NK-92 treated with Interleukin-12 subunit alpha and Interleukin-12 subunit beta, amount 100 ng/mL, for 24 hours (cell line): ENCODE measurements around the gene ZNF512B.

Source experiments
- DNase-seq: peaks from one replicate; lab custom pipeline; 2025; lab: John Stamatoyannopoulos, UW

The ZNF512B gene

DNA sequence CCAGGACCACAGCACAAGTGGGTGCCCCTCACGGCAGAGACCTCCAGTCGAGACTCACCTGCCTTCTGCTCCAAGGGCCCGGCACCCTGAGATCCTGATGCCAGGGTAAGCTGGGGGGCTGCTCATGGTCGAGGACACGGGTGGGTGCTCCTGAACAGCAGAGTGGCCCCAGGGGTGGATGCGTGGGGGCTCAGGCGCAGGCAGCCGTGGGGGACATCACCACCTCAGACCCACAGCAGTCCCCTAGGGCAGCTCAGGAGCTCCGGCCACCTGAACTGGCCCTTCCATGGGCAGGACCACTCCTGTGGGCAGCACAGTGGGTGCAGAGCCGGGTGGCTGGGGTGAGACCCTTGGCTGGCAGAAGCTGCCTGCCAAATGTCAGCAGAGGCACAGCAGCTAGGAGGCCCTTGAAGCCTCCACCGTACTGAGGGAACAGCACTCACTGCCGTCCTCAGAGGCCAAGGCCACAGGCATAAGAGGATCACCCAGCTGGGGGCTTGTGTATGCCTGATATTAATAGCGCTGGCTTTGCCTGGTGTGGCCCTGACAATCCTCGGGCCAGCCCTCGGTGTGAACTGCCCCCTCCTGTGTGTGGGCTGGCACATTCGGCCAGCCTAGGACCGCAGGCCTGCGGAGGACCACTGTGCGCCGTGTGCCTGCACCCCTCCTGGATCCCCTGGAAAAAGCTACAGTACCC, 18.9 kb downstream of the ZNF512B start:
- no peak for DNase-seq

- no peak for DNase-seq
Measured at GRCh38 chr20:63947638-63948456, 21.9 kb downstream of the ZNF512B start.

DNA sequence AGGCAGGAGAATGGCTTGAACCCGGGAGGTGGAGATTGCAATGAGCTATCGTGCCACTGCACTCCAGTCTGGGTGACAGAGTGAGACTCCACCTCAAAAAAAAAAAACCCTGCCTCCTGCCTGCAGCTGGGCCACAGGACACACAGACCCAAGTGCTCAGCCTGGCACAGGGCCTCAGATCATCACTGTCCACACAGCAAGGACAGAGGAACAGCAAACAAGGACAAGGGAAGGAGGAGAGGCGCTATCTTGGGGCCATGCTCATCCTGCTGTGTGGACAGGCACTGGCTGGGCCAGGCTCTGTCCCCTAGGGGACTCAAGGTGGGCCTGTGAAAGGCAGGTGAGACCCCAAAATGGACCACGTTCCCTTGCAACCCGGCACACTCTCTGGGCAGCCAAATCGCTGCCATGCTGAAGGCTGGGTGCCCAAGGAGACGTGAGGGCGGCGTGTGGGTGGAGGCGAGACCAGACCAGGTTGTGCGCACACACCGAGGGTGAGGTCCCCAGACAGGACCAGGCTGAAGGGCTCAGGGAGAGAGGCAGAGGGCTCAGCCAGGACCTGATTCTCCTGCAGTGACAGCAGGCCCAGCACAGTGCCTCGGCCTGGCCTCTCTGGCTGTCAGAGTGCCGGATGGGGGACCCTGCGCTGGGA, 22.6 kb downstream of the ZNF512B start:
- DNase-seq = no peak

DNA sequence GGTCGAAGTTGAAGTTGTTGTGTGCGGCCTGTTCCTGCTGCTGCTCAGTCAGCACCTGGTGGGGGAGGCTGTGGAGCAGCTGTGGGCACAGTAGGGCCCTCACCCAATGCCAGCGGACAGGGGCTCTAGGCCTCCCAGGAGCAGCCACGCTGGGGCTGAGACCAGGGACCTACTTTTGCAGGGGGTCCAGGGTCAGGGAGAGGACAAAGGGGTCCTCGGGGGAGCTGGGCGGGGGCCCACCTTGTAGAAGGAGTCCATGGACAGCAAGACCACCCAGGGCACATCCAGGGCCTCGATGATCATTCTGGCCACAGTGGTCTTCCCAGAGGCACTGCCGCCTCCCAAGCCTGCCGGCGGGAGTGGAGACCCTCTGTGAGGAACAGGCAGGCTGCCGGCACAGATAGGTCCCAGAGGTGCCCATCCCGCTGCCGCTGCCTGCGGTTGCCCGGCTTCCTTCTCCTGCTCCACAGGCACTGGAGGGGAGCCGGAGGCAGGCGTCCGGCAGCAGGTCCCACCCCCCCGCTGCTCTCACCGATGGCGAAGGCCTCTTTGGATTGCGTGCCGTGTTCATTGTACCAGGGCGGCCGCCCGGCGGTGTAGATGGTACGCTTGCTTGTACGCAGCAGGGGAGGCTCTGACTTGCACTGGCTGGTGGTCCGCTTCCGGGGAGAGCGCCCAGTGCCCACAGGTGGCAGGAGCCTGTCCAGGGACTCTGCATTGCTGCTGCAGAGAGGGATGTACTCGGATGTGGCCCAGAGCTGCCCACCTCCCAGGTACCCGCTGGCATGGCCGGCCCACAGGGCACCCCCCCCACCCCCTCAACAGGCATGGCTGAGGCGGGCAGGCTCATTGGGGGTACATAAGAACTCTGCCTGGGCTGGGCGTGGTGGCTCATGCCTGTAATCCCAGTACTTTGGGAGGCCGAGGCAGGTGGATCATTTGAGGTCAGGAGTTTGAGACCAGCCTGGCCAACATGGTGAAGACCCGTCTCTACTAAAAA, 23.5 kb downstream of the ZNF512B start:
- no peak for DNase-seq

GRCh38 chr20:63945031-63945658, 24.6 kb downstream of the ZNF512B start:
- DNase-seq = no peak

GRCh38 chr20:63944078-63944941, 25.4 kb downstream of the ZNF512B start:
- no peak for DNase-seq

- no peak for DNase-seq
Measured at GRCh38 chr20:63943808-63944077, 26.0 kb downstream of the ZNF512B start.

GRCh38 chr20:63942969-63943807, 26.5 kb downstream of the ZNF512B start:
- DNase-seq = no peak

- DNase-seq = no peak
Measured at GRCh38 chr20:63942250-63942951, 27.3 kb downstream of the ZNF512B start.

DNA sequence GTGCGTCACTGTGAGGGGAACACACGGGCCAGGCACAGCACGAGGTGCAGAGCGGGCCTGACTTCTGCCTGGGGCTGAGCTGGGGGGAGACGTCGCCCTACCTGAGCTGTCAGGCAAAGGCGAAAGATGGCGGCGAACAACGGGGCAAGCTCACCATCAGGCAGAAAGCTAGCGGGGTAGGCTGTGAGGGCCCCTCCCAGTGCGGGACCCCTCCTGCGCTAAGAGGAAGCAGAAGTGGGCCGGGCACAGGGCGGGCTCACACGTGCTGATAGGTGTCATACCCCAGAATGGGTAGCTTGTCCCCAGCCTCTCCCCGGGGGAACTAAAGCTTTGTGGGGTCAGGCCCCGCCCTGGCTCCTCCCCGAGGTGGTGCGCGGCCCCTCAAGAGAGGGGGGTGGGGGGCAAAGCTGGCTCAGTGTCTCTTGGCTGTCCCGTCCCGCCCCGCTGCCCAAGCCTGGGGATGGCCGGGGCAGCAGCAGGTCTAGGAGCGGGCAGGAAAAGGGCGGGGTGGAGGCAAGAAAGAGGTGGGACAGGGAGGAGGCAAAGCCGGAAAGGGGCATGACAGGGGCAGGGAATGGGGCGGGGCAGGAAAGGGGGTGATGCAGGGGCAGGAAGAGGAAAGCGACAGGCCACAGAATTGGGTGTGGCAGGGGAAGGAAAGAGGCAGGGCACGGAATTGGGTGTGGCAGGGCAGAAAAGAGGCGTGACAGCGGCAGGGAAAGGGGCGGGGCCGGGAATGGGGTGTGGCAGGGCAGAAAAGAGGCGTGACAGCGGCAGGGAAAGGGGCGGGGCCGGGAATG, 28.2 kb downstream of the ZNF512B start:
- DNase-seq = no peak

DNA sequence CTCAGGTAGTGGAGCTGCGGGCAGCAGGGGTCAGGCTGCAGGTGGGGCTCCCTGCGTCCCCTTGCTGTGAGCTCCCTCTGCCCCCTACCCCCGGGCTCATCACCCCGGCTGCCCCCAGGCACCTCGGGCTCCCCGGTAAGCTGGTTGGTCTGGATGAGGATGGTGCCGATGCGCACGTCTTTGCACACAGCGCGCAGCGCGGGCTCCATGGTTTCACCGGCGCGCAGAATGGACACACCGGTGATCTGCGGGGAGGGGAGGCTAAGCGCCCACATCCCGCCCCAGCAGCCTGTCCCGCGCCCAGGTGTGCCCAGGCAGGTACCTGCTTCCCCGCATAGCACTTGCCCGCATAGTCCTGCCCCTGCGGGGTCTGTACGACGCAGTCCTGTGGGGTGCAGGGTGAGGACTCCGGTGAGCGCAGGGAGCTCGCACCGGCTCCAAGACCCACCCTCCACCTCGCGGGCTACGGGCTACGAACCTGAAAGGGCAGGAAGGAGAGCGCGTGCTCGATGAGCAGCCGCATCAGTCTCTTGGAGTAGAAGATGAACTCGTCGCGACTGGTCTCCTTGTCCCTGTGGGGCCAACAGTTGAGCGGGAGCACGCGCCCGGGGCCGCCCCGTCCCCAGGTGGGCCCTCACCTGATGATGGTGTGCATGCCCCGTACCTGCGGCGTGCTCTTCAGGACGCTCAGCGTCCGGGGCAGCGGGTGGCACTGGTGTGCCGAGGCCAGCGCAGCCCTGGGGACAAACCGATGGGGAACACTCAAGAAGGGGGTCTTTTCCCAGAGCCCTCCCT, 29.1 kb downstream of the ZNF512B start:
- no peak for DNase-seq

DNA sequence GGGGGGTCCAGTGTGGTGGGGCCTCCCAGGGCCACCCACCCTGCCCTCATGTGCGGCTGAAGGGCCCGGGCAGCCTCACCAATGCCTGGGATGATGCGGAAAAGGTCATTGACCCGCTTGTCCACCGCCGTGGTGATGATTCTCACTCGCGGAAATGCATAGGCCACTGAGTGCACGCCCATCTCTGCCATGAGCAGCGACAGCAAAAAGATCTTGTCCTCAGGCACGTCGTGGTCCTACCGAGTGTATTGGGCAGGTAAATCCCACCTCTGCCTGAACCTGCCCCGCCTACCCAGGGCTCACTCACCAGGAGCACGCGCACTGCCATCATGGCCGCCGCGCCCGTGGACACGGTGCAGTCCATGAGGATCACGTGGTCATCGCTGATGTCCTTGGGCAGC, 29.7 kb downstream of the ZNF512B start:
- no peak for DNase-seq

- DNase-seq = no peak
Measured at GRCh38 chr20:63939061-63939935, 30.4 kb downstream of the ZNF512B start.

- DNase-seq = no peak
Measured at GRCh38 chr20:63937596-63937995, 32.1 kb downstream of the ZNF512B start.

- DNase-seq = no peak
Measured at GRCh38 chr20:63935447-63935846, 34.3 kb downstream of the ZNF512B start.
